HK-2 (cell line): ENCODE measurements around the gene RSRC1.
A peak's percentile ranks its signal among the peaks of the same experiment; 100 is the strongest.
"Not testable (repeated sequence)": the region's sequence is repeated elsewhere in the genome, so short reads cannot be mapped to it uniquely, and the experiment has no call there.

Experiments used
- DNase-seq: peaks from one replicate; pipeline ENCODE4 v3.0.0-alpha.2; 2018; ENCODE audit not compliant: unreplicated experiment

The RSRC1 gene

GRCh38 chr3:158531334-158531733 is 421.4 kb downstream of the RSRC1 start:
- DNase-seq: no peak

GRCh38 chr3:158532099-158532734 is 422.3 kb downstream of the RSRC1 start:
- peak; percentile 7 for DNase-seq

- no peak for DNase-seq
Observed at GRCh38 chr3:158535918-158536317, 426.0 kb downstream of the RSRC1 start.

GRCh38 chr3:158539414-158540014 is 429.6 kb downstream of the RSRC1 start:
- DNase-seq: peak; percentile 11

GRCh38 chr3:158540066-158540465 is 430.2 kb downstream of the RSRC1 start:
- no peak for DNase-seq

GRCh38 chr3:158548691-158549090 is 438.8 kb downstream of the RSRC1 start:
- DNase-seq: no peak

- not testable (repeated sequence) for DNase-seq
Observed at GRCh38 chr3:158549938-158550337, 440.0 kb downstream of the RSRC1 start.

- DNase-seq: no peak
Observed at GRCh38 chr3:158552124-158552523, 442.2 kb downstream of the RSRC1 start.

- no peak for DNase-seq
Observed at GRCh38 chr3:158559504-158559903, 449.6 kb downstream of the RSRC1 start.

GRCh38 chr3:158560979-158561378 is 451.1 kb downstream of the RSRC1 start:
- no peak for DNase-seq

- no peak for DNase-seq
Observed at GRCh38 chr3:158562674-158563073, 452.8 kb downstream of the RSRC1 start.

- no peak for DNase-seq
Observed at GRCh38 chr3:158563076-158563475, 453.2 kb downstream of the RSRC1 start.

GRCh38 chr3:158565076-158565475 is 455.2 kb downstream of the RSRC1 start:
- DNase-seq: no peak

GRCh38 chr3:158568784-158569183 is 458.9 kb downstream of the RSRC1 start:
- no peak for DNase-seq

GRCh38 chr3:158569794-158570193 is 459.9 kb downstream of the RSRC1 start:
- no peak for DNase-seq

- DNase-seq: peak; percentile 98
Observed at GRCh38 chr3:158570999-158571702, 461.3 kb downstream of the RSRC1 start, which contains the start of gene MLF1. MLF1 (plus strand) TSS chr3:158571194; CDS start chr3:158571301, 107 bp downstream.

GRCh38 chr3:158571969-158572765 is 462.3 kb downstream of the RSRC1 start:
- DNase-seq: no peak

- DNase-seq: no peak
Observed at GRCh38 chr3:158572766-158573060, 462.8 kb downstream of the RSRC1 start.

- DNase-seq: no peak
Observed at GRCh38 chr3:158573714-158574113, 463.8 kb downstream of the RSRC1 start.

GRCh38 chr3:158574646-158575045 is 464.8 kb downstream of the RSRC1 start:
- no peak for DNase-seq

GRCh38 chr3:158590223-158590622 is 480.3 kb downstream of the RSRC1 start:
- DNase-seq: no peak
